ENCODE measurements around the gene ACP1.

GRCh38 chr2:238431-238830 is 26.3 kb upstream of the ACP1 start:
- no peak for TF ChIP-seq POLR2AphosphoS5 (IDR thresholded peaks at IDR 0.05)
- no peak for TF ChIP-seq CTCF (IDR thresholded peaks at IDR 0.05)

Data from breast epithelium (tissue), 3 donors.